NCI-H524 treated with DMSO at 0.1 percent for 48 hours (cell line): ENCODE measurements around the gene CCNJL.
"Not testable (repeated sequence)": the region's sequence is repeated elsewhere in the genome, so short reads cannot be mapped to it uniquely, and the experiment has no call there.

Source experiments
- DNase-seq: peaks from one replicate; lab custom pipeline; 2025; lab: John Stamatoyannopoulos, UW

CCNJL gene

GRCh38 chr5:160260881-160261815, 51.2 kb downstream of the CCNJL start:
- no peak for DNase-seq

GRCh38 chr5:160260006-160260775, 52.2 kb downstream of the CCNJL start:
- no peak for DNase-seq

GRCh38 chr5:160259341-160259740, 53.0 kb downstream of the CCNJL start:
- no peak for DNase-seq

- DNase-seq: no peak
Observed at GRCh38 chr5:160254706-160255105, 57.7 kb downstream of the CCNJL start.

GRCh38 chr5:160253441-160253840, 58.9 kb downstream of the CCNJL start:
- no peak for DNase-seq

GRCh38 chr5:160252916-160253315, 59.4 kb downstream of the CCNJL start:
- no peak for DNase-seq

- DNase-seq: no peak
Observed at GRCh38 chr5:160251406-160252155, 60.8 kb downstream of the CCNJL start.

DNA sequence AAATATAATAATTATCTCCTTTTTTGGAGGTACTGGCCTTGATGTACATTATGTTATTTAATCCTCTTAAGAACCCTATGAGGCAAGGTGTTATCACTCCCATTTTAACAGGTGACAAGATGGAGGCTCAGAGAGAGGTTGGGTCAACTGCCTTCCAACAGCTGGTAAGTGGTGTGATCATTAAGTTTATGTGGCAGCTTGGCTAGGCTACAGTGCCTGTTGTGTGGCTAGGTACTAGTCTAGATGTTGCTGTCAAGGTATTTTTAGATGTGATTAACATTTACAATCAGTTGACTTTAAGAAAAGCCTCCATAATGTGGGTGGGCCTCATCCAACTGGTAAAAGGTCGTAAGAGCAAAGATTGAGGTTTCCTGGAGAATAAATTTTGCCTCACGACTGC, 61.5 kb downstream of the CCNJL start:
- DNase-seq: no peak

GRCh38 chr5:160250226-160250625, 62.1 kb downstream of the CCNJL start:
- DNase-seq: no peak

- not testable (repeated sequence) for DNase-seq
Observed at GRCh38 chr5:160249570-160249969, 62.8 kb downstream of the CCNJL start.

- peak; percentile 81 for DNase-seq
Observed at GRCh38 chr5:160245506-160246086, 66.8 kb downstream of the CCNJL start.

DNA sequence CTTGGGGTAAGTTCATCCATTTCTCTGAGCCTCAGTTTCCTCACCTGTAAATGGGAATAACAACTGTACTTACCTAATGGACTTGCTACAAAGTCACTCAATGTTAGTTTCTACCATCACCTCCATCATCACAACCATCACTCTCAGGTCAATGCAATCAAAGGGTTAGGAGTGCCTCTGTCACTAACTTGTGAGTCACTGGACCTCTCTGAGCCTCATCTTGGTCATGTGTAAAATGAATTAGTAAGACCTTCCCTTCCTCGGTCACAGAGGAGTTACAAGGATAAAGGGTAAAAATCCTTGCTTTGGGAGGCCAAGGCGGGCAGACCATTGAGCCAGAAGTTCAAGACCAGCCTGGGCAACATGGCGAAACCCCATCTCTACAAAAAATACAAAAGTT, 70.2 kb downstream of the CCNJL start:
- DNase-seq: no peak

DNA sequence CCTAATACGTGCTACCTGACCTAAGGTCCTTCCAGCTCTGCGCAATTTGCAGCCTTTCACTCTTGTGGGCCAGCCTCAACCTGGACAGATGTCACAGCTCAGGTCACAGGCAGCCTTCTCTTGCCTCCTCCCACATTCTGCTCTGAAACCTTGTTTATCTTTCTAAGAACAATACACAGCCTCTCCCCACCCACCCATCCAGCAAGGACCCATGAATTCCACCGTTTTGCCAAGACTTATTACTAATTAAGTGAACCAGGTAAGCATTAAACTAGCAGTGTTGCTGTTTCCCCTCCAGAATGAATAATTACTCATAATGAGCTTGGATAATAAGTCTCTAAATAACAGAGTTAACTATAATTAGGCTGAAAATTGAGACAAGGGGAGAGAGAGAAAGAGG, 72.0 kb downstream of the CCNJL start:
- DNase-seq: no peak

DNA sequence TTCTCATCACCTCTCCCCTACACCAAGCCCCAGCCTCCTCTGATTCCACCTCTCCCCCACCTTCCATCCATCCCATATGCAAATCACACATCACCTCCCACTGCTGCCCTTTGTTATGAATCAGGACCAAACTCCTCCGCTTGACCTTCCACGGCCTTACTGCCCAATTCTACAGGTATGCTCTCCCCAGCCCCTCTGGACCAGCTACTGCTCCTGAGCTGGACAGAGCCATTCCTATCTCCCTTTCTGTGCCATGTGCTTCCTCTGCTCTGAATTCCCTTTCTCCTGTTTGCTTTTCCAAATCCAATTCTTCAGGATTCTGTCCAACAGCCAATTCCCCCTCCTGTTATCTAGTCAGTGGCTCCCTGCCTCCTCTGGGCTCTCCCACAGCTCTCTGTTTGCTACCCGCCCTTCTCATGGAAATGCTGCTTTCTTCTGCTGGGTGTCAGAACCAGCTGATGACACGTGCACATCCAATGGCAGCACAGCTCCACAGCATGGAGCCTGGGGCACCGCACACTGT, 74.7 kb downstream of the CCNJL start:
- no peak for DNase-seq

DNA sequence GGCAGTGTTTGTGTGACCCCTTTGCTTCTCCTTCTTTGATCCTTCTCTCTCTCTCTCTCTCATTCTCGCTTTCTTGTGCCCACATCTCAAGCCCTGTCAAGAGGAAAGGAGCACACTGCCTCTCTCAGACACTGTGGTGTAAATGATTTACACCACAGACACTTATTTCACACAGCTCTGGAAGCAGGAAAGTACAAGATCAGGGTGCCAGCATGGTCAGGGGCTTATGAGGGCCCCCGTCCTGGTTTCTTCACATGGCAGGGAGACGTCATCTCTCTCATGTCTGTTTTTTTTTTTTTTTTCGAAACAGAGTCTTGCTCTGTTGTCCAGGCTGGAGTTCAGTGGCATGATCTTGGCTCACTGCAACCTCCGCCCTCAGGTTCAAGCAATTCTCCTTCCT, 76.6 kb downstream of the CCNJL start:
- DNase-seq: no peak

DNA sequence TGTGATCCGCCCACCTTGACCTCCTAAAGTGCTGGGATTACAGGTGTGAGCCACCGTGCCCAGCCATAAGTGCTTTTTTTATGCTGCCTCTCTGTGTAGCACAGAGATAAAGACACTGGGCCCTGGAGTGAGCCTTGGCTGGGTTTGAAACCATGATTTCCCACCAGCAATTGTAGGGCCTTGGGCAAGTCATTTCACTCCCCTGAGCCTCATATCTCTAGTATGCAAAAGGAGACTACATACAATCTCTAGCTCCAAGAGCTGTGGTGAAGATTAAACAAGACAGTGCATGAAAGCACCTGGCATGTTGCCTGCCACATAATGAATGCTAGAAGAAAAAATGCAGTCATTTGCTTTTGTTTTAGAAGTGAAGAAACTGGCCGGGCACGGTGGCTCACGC, 79.1 kb downstream of the CCNJL start:
- no peak for DNase-seq

GRCh38 chr5:160231783-160232342, 80.5 kb downstream of the CCNJL start:
- DNase-seq: no peak

- no peak for DNase-seq
Observed at GRCh38 chr5:160230686-160231527, 81.5 kb downstream of the CCNJL start.

- DNase-seq: no peak
Observed at GRCh38 chr5:160229190-160229742, 83.1 kb downstream of the CCNJL start, which contains the start of gene FABP6. FABP6 (plus strand) TSS chr5:160229506; CDS start chr5:160229558, 52 bp downstream.

GRCh38 chr5:160227012-160227411, 85.4 kb downstream of the CCNJL start:
- DNase-seq: no peak
